SU-DHL-6 (cell line): Measurements from ENCODE around the gene WAC.

Source experiments
- H2AFZ ChIP-seq: fragments of 200-600 bp; sonication (generic); 2 replicates; pipeline ENCODE4 v1.6.1; 2014; ENCODE audit warnings: low read depth, mild to moderate bottlenecking, moderate library complexity, mixed read lengths, antibody characterized with exemption, low read length; ENCODE audit not compliant: severe bottlenecking
- H3F3A ChIP-seq: fragments of 200-600 bp; shearing (Covaris generic); 2 replicates; pipeline ENCODE4 v1.6.0; 2016; ENCODE audit warnings: antibody characterized with exemption, mild to moderate bottlenecking; ENCODE audit not compliant: insufficient read depth
- H3K27ac ChIP-seq: fragments of 200-600 bp; sonication (generic); 2 replicates; pipeline ENCODE4 v1.5.1; 2016; ENCODE audit warnings: low read depth, mild to moderate bottlenecking, low read length, moderate library complexity, mixed read lengths
- H3K27me3 ChIP-seq: fragments of 200-600 bp; sonication (generic), shearing (Covaris generic); 2 replicates; pipeline ENCODE4 v1.6.0; 2014; ENCODE audit warnings: mild to moderate bottlenecking, low read length
- H3K36me3 ChIP-seq: fragments of 200-600 bp; sonication (generic); 2 replicates; pipeline ENCODE4 v1.6.1; 2014; ENCODE audit warnings: mild to moderate bottlenecking, low read length, mixed read lengths
- H3K4me2 ChIP-seq: fragments of 300-600, 200-600 bp; shearing (Covaris generic), sonication (generic); 2 replicates; pipeline ENCODE4 v1.6.0; 2014; ENCODE audit warnings: low read length, low read depth, mild to moderate bottlenecking; ENCODE audit not compliant: poor library complexity, severe bottlenecking
- H3K4me3 ChIP-seq: fragments of 200-600 bp; sonication (generic); 2 replicates; pipeline ENCODE4 v1.5.1; 2014; ENCODE audit warnings: antibody characterized with exemption, low read length, mild to moderate bottlenecking, mixed read lengths; ENCODE audit not compliant: insufficient read depth, poor library complexity, severe bottlenecking
- H3K79me2 ChIP-seq: fragments of 200-600 bp; sonication (generic); 2 replicates; pipeline ENCODE4 v1.6.1; 2014; ENCODE audit warnings: mild to moderate bottlenecking, low read length, moderate library complexity; ENCODE audit not compliant: insufficient read depth
- H3K9ac ChIP-seq: fragments of 200-600 bp; sonication (generic); 2 replicates; pipeline ENCODE4 v1.7.0; 2014; ENCODE audit warnings: mild to moderate bottlenecking, low read length
- H3K9me2 ChIP-seq: fragments of 200-600 bp; sonication (generic); replicated peaks from 2 replicates; pipeline ENCODE4 v1.6.1; 2014; ENCODE audit warnings: low read length; ENCODE audit not compliant: insufficient read depth
- H3K9me3 ChIP-seq: fragments of 200-600 bp; sonication (generic); 2 replicates; pipeline ENCODE4 v1.6.1; 2014; ENCODE audit warnings: low read length, mixed read lengths; ENCODE audit not compliant: insufficient read depth
- H4K20me1 ChIP-seq: fragments of 200-600 bp; sonication (generic); 2 replicates; pipeline ENCODE4 v1.6.1; 2014; ENCODE audit warnings: low read depth, mild to moderate bottlenecking, antibody characterized with exemption, low read length, moderate library complexity, mixed read lengths
- CTCF ChIP-seq: fragments of 200-600 bp; sonication (generic); IDR thresholded peaks from one replicate; pipeline ENCODE4 v1.5.1; 2017; ENCODE audit warnings: antibody characterized with exemption, mild to moderate bottlenecking, low read length, moderate library complexity; ENCODE audit not compliant: insufficient read depth, poor library complexity, severe bottlenecking
- EZH2phosphoT487 ChIP-seq: fragments of 200-600 bp; sonication (generic), shearing (Covaris generic); conservative IDR thresholded peaks from 2 replicates; pipeline ENCODE4 v1.6.1; 2018; ENCODE audit warnings: mild to moderate bottlenecking, antibody characterized with exemption, low read length, moderate library complexity, mixed read lengths

The WAC gene

GRCh38 chr10:28554952-28555351 lies 22.0 kb downstream of the WAC start:
- Histone ChIP-seq H3K4me3 (no peak overlapping the region), H3K4me2 (no peak overlapping the region), H3K27me3 (no peaks in the 10 kb centered on the region), H3K9me2 (no peaks in the 10 kb centered on the region), H3F3A (peaks cover 8% of the 10 kb centered on the region; the same call in 1 of the 2 replicates), H4K20me1 (peaks cover 94% of the 10 kb centered on the region), H3K36me3 (peaks cover 64% of the 10 kb centered on the region), H3K27ac (no peak overlapping the region), H3K9me3 (no peaks in the 10 kb centered on the region), H2AFZ (no peak overlapping the region), H3K9ac (no peak overlapping the region), H3K79me2 (peaks cover 100% of the 10 kb centered on the region)
- TF ChIP-seq CTCF (no peak), EZH2phosphoT487 (no peak)

- no peak overlapping the region for H2AFZ ChIP-seq
- H3K9me3 ChIP-seq: no peaks in the 10 kb centered on the region
- H3K9me2 ChIP-seq: no peaks in the 10 kb centered on the region
- H3K4me2 ChIP-seq: no peak overlapping the region
- H3K27ac ChIP-seq: no peak overlapping the region
- peaks cover 100% of the 10 kb centered on the region for H3K79me2 ChIP-seq
- peaks cover 12% of the 10 kb centered on the region; the same call in 1 of the 2 replicates for H3F3A ChIP-seq
- no peaks in the 10 kb centered on the region for H3K27me3 ChIP-seq
- H3K9ac ChIP-seq: no peak overlapping the region
- peaks cover 68% of the 10 kb centered on the region for H3K36me3 ChIP-seq
- H3K4me3 ChIP-seq: no peak overlapping the region
- no peak for TF ChIP-seq CTCF
- peaks cover 94% of the 10 kb centered on the region for H4K20me1 ChIP-seq
These were observed 22.4 kb downstream of the WAC start for GRCh38 chr10:28555358-28555757.

GRCh38 chr10:28556142-28556541 lies 23.2 kb downstream of the WAC start:
- Histone ChIP-seq H2AFZ (no peak overlapping the region), H3F3A (peaks cover 10% of the 10 kb centered on the region; the same call in 1 of the 2 replicates), H3K9me3 (no peaks in the 10 kb centered on the region), H3K4me2 (no peak overlapping the region), H3K9me2 (no peaks in the 10 kb centered on the region), H4K20me1 (peaks cover 95% of the 10 kb centered on the region), H3K27me3 (no peaks in the 10 kb centered on the region), H3K4me3 (no peak overlapping the region), H3K79me2 (peaks cover 100% of the 10 kb centered on the region), H3K36me3 (peaks cover 69% of the 10 kb centered on the region), H3K9ac (no peak overlapping the region), H3K27ac (no peak overlapping the region)
- TF ChIP-seq EZH2phosphoT487: no peak
- TF ChIP-seq CTCF: no peak
